Lung (tissue), 16 donors: ENCODE results near the gene FADS3. TPM values are rescaled to one million over a fixed set of nuclear protein-coding genes. Genes with fewer than 3 reads are reported as not detected.
A peak's percentile ranks its signal among the peaks of the same experiment; 100 is the strongest.

Experiments used
- ATAC-seq: fragments of 200-7000 bp; cut with Tn5 transposase; one replicate; pipeline ENCODE4 v1.9.1; 2020; ENCODE audit warnings: moderate number of reproducible peaks; ENCODE audit not compliant: insufficient read depth, low FRiP score
- DNase-seq, 3 donors: peaks; one replicate each; pipeline ENCODE4 v3.0.0-alpha.2; 2013 to 2017
- H3K27ac ChIP-seq, 2 donors: one replicate each; pipeline ENCODE4 v1.5.1; 2013; ENCODE audit warnings: mild to moderate bottlenecking in 2 of 2, moderate library complexity in 2 of 2, control low read depth in 1 of 2, inconsistent platforms in 1 of 2, low read depth in 1 of 2, low read length in 1 of 2
- H3K27me3 ChIP-seq, 3 donors: one replicate each; pipeline ENCODE4 v1.5.1; 2013; ENCODE audit warnings: low read length in 2 of 3; ENCODE audit not compliant: control insufficient read depth in 3 of 3, insufficient read depth in 3 of 3
- H3K36me3 ChIP-seq, 4 donors: one replicate each; pipeline ENCODE4 v1.5.1; 2013; ENCODE audit warnings: low read length in 4 of 4, mild to moderate bottlenecking in 1 of 4, moderate library complexity in 1 of 4; ENCODE audit not compliant: control insufficient read depth in 4 of 4, insufficient read depth in 4 of 4
- H3K4me1 ChIP-seq, 5 donors: one replicate each; pipeline ENCODE4 v1.5.1; 2013; ENCODE audit warnings: low read length in 5 of 5, mild to moderate bottlenecking in 2 of 5, moderate library complexity in 1 of 5; ENCODE audit not compliant: control insufficient read depth in 5 of 5, insufficient read depth in 5 of 5
- H3K4me3 ChIP-seq: one replicate; pipeline ENCODE4 v1.5.1; 2013; ENCODE audit warnings: mild to moderate bottlenecking, control low read depth, moderate library complexity
- H3K9ac ChIP-seq, 2 donors: one replicate each; pipeline ENCODE4 v1.5.1; 2013; ENCODE audit warnings: low read length in 2 of 2, control low read depth in 1 of 2; ENCODE audit not compliant: insufficient read depth in 1 of 2
- H3K9me3 ChIP-seq, 4 donors: one replicate each; pipeline ENCODE4 v1.5.1; 2013; ENCODE audit warnings: low read length in 3 of 4, mild to moderate bottlenecking in 1 of 4, moderate library complexity in 1 of 4; ENCODE audit not compliant: control insufficient read depth in 4 of 4, insufficient read depth in 3 of 4
- WGBS, 2 donors: extraction: QIAGEN DNeasy Blood & Tissue Kit; methylation state at CpG; one replicate each; pipeline ENCODE4 v1.1.7; 2013; 5-methylcytosine and 5-hydroxymethylcytosine counted together
- long read RNA-seq, 5 donors: transcript quantifications; one replicate each; lab custom pipeline, GENCODE V29; 2026
- polyA plus RNA-seq, 2 donors: library from polyadenylated mRNA; stranded (reverse); fragments of 200-250 nt; gene quantifications; one replicate each; pipeline ENCODE4 v1.2.1, GENCODE V29; 2013
- total RNA-seq, 2 donors: library from RNA; depleted of rRNA in 1 of 2; stranded (reverse); fragments of >200 nt in 1 of 2; gene quantifications; one replicate each; pipeline ENCODE4 v1.2.1, GENCODE V29; 2014 to 2021
- TF ChIP-seq, protein P1 (sequence below): IDR thresholded peaks from 2 replicates; pipeline ENCODE4 v1.5.1; 2012; ENCODE audit warnings: mild to moderate bottlenecking; ENCODE audit errors: control extremely low read depth, extremely low read depth
- donor health status: control.
- donor health status: control.
- donor health status: Bipolar disorder and iron deficiency.
- donor health status: healthy.
- donor health status: DM: yes; HTN: yes; CAD: no.

FADS3 gene, protein sequence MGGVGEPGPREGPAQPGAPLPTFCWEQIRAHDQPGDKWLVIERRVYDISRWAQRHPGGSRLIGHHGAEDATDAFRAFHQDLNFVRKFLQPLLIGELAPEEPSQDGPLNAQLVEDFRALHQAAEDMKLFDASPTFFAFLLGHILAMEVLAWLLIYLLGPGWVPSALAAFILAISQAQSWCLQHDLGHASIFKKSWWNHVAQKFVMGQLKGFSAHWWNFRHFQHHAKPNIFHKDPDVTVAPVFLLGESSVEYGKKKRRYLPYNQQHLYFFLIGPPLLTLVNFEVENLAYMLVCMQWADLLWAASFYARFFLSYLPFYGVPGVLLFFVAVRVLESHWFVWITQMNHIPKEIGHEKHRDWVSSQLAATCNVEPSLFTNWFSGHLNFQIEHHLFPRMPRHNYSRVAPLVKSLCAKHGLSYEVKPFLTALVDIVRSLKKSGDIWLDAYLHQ
- 10 to 100 TPM; 12.3 to 64.8 TPM for total RNA-seq
- 10 to 100 TPM; 52.7 to 56.2 TPM for polyA plus RNA-seq
- long read RNA-seq, donor 1, partial matches to known transcripts: 0 of 7 reads
- long read RNA-seq, donor 1, other reads (novel, unspliced or antisense): 0 of 7 reads
- long read RNA-seq, donor 2, partial matches to known transcripts: 0 of 1 reads
- long read RNA-seq, donor 2, other reads (novel, unspliced or antisense): 0 of 1 reads
- long read RNA-seq, donor 3, partial matches to known transcripts: 0 of 1 reads
- long read RNA-seq, donor 3, other reads (novel, unspliced or antisense): 0 of 1 reads
- long read RNA-seq, donor 4: 0 reads
- long read RNA-seq, donor 5, partial matches to known transcripts: 0 of 5 reads
- long read RNA-seq, donor 5, other reads (novel, unspliced or antisense): 0 of 5 reads

DNA sequence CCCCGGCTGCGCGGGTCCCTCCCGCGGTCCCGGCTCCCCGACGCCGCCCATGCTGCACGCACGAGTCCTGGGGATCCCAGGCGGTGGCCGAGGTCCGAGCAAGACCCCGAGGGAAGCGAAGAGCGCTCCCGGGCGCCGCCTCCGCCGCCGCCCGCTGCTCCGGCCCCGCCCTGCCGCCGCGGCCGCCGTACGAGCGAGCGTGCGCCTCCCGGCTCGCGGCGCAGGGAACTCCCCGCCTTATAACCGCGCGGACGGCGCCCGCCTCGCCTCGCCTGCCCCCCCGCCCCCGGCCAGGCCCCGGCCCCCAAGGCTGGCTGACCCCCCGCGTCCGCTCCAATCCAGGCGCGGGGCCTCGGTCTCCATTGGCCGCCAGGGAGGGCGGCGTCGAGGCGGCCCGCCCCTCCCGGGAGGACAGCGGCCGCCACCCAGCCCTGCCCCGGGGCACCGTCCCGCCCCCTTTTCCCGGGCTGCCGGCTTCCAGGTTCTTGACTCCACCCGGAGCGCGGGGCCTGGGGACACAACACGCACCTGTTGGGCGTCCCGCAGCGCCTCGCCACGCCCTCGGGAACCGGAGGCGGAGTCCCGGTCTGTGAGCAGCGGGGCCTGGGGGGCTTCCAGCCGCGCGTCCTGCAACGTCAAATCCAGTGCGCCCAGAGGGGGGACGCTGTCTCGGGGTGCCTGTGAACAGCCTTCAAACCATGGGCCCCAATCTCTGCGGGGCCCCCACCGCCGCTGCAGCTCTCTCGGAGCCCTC, at the start of gene FADS3:
Gene FADS3, minus strand, starts transcription at position 215 of the 754 bp plus-strand sequence. Its CDS starts 164 bp downstream, at position 51.
- TF ChIP-seq, protein P1, sequence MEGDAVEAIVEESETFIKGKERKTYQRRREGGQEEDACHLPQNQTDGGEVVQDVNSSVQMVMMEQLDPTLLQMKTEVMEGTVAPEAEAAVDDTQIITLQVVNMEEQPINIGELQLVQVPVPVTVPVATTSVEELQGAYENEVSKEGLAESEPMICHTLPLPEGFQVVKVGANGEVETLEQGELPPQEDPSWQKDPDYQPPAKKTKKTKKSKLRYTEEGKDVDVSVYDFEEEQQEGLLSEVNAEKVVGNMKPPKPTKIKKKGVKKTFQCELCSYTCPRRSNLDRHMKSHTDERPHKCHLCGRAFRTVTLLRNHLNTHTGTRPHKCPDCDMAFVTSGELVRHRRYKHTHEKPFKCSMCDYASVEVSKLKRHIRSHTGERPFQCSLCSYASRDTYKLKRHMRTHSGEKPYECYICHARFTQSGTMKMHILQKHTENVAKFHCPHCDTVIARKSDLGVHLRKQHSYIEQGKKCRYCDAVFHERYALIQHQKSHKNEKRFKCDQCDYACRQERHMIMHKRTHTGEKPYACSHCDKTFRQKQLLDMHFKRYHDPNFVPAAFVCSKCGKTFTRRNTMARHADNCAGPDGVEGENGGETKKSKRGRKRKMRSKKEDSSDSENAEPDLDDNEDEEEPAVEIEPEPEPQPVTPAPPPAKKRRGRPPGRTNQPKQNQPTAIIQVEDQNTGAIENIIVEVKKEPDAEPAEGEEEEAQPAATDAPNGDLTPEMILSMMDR: no peak
- peak within 1 kb of the TSS; percentile 85 to 95 for H3K27ac ChIP-seq
- DNase-seq (peak; percentile 63 to 81 (median 69)), ATAC-seq (peak; percentile 86)
- peak within 1 kb of the TSS; percentile 77 for H3K4me3 ChIP-seq
- WGBS, 2 donors: 0 to 1% methylated on average over 62 to 96 of the region's 96 CpGs
- peak within 1 kb of the TSS in 1 of 2 donors; percentile 26 for H3K9ac ChIP-seq
- peaks cover 0 to 4% (median 0%) of the 10 kb centered on the region in 4 donors for H3K36me3 ChIP-seq
- H3K4me1 ChIP-seq: peaks cover 0 to 11% (median 8%) of the 10 kb centered on the region in 5 donors
- no peaks in the 10 kb centered on the region for H3K27me3 ChIP-seq
- no peaks in the 10 kb centered on the region for H3K9me3 ChIP-seq

DNA sequence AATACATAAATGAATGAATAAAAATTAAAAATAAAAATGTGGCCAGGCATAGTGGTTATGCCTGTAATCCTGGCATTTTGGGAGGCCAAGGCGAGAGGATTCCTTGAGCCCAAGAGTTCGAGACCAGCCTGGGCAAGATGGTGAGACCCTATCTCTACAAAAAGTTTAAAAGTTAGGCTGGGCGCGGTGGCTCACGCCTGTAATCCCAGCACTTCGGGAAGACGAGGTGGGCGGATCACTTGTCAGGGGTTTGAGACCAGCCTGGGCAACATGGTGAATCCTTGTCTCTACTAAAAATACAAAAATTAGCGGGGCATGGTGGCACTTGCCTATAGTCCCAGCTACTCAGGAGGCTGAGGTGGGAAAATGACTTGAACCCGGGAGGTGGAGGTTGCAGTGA, 49.1 kb upstream of the FADS3 start:
- TF ChIP-seq, protein P1: no peak
- H3K4me3 ChIP-seq: no peak overlapping the region
- H3K9me3 ChIP-seq: peaks cover 0 to 4% (median 0%) of the 10 kb centered on the region in 4 donors
- no peak overlapping the region for H3K9ac ChIP-seq
- H3K27me3 ChIP-seq: peaks cover 0 to 10% (median 0%) of the 10 kb centered on the region in 3 donors
- no peaks in the 10 kb centered on the region for H3K36me3 ChIP-seq
- ATAC-seq: no peak
- H3K27ac ChIP-seq: no peak overlapping the region
- H3K4me1 ChIP-seq: no peaks in the 10 kb centered on the region
- DNase-seq: no peak
- WGBS, 2 donors: 88 to 94% methylated on average over 10 of the region's 10 CpGs

DNA sequence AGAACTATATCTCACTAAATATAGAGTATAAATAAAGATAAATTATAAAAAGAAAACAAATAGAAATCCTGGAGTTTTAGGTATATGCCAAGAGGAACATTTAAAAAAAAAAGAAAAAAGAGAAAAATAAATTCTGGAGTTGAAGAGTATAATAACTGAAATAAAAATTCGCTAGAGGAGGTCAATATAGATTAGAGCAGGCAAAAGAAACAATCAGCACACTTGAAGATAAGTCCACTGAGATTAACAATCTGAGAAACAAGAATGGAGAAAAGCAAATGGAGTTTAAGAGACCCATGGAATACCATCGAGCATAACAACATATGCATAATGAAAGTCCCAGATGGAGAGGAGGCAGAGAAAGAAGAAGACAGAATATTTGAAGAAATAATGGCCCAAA, 44.5 kb upstream of the FADS3 start:
- no peak overlapping the region for H3K4me3 ChIP-seq
- no peaks in the 10 kb centered on the region for H3K27me3 ChIP-seq
- H3K27ac ChIP-seq: no peak overlapping the region
- no peak overlapping the region for H3K9ac ChIP-seq
- H3K4me1 ChIP-seq: no peaks in the 10 kb centered on the region
- WGBS, 2 donors: 79 to 88% methylated on average over 2 of the region's 2 CpGs
- ATAC-seq: no peak
- H3K36me3 ChIP-seq: no peaks in the 10 kb centered on the region
- H3K9me3 ChIP-seq: peaks cover 0 to 4% (median 0%) of the 10 kb centered on the region in 4 donors
- TF ChIP-seq, protein P1: no peak
- DNase-seq: no peak
